ENCODE data around the gene RNF44. TPM values are rescaled to one million over a fixed set of nuclear protein-coding genes. Genes with fewer than 3 reads are reported as not detected.
A peak's percentile ranks its signal among the peaks of the same experiment; 100 is the strongest.
"Not testable (repeated sequence)": the region's sequence is repeated elsewhere in the genome, so short reads cannot be mapped to it uniquely, and the experiment has no call there.

Gene RNF44
- total and polyA plus RNA-seq, 4 donors, result 8.5 to 40.6 (median 18.3) TPM

- ATAC-seq (ENCODE audit: low FRiP score) (no peak), DNase-seq (no peak)
- Histone ChIP-seq H3K27ac (ENCODE audit: low read depth in 1 of 2, low read length in 2 of 2) (no peak overlapping the region), H3K27me3 (ENCODE audit: control insufficient read depth in 1 of 2, insufficient read depth in 2 of 2, low read length in 1 of 2) (no peaks in the 10 kb centered on the region), H3K4me3 (ENCODE audit: low read length in 2 of 2) (no peak overlapping the region), H3K4me1 (ENCODE audit: control insufficient read depth in 1 of 2, insufficient read depth in 2 of 2, low read length in 2 of 2) (no peaks in the 10 kb centered on the region), H3K9me3 (ENCODE audit: control insufficient read depth, low read length) (no peaks in the 10 kb centered on the region), H3K36me3 (ENCODE audit: control insufficient read depth in 1 of 2, insufficient read depth in 2 of 2, low read length in 1 of 2) (no peaks in the 10 kb centered on the region)
- 49 to 54% methylated on average over 5 of the region's 5 CpGs for WGBS, 2 donors
- intact Hi-C loops (cut with DNase I), result no loop called here
Observed at GRCh38 chr5:176559683-176560082, 22.5 kb upstream of the RNF44 start.

GRCh38 chr5:176557846-176558245, 20.6 kb upstream of the RNF44 start:
- no peaks in the 10 kb centered on the region for H3K36me3 ChIP-seq (ENCODE audit: control insufficient read depth in 1 of 2, insufficient read depth in 2 of 2, low read length in 1 of 2)
- intact Hi-C loops (cut with DNase I), result no loop called here
- peak in 1 of 2 donors; percentile 61 for DNase-seq
- no peak overlapping the region for H3K27ac ChIP-seq (ENCODE audit: low read depth in 1 of 2, low read length in 2 of 2)
- WGBS, 2 donors, result 94 to 98% methylated on average over 12 to 13 of the region's 13 CpGs
- H3K4me1 ChIP-seq (ENCODE audit: control insufficient read depth in 1 of 2, insufficient read depth in 2 of 2, low read length in 2 of 2), result no peaks in the 10 kb centered on the region
- H3K9me3 ChIP-seq (ENCODE audit: control insufficient read depth, low read length), result no peaks in the 10 kb centered on the region
- H3K4me3 ChIP-seq (ENCODE audit: low read length in 2 of 2), result no peak overlapping the region
- ATAC-seq (ENCODE audit: low FRiP score), result no peak
- no peaks in the 10 kb centered on the region for H3K27me3 ChIP-seq (ENCODE audit: control insufficient read depth in 1 of 2, insufficient read depth in 2 of 2, low read length in 1 of 2)

GRCh38 chr5:176553260-176554085, 16.3 kb upstream of the RNF44 start:
- Histone ChIP-seq H3K36me3 (ENCODE audit: control insufficient read depth in 1 of 2, insufficient read depth in 2 of 2, low read length in 1 of 2) (no peaks in the 10 kb centered on the region), H3K27me3 (ENCODE audit: control insufficient read depth in 1 of 2, insufficient read depth in 2 of 2, low read length in 1 of 2) (no peaks in the 10 kb centered on the region), H3K4me3 (ENCODE audit: low read length in 2 of 2) (no peak overlapping the region), H3K27ac (ENCODE audit: low read depth in 1 of 2, low read length in 2 of 2) (no peak overlapping the region), H3K4me1 (ENCODE audit: control insufficient read depth in 1 of 2, insufficient read depth in 2 of 2, low read length in 2 of 2) (no peaks in the 10 kb centered on the region), H3K9me3 (ENCODE audit: control insufficient read depth, low read length) (no peaks in the 10 kb centered on the region)
- 64% methylated on average over 18 of the region's 18 CpGs for WGBS, 2 donors
- intact Hi-C loops (cut with DNase I), result no loop called here
- DNase-seq (no peak), ATAC-seq (ENCODE audit: low FRiP score) (no peak)

GRCh38 chr5:176552332-176552869, 15.2 kb upstream of the RNF44 start:
- H3K4me1 ChIP-seq (ENCODE audit: control insufficient read depth in 1 of 2, insufficient read depth in 2 of 2, low read length in 2 of 2), result no peaks in the 10 kb centered on the region
- 79 to 83% methylated on average over 11 of the region's 11 CpGs for WGBS, 2 donors
- DNase-seq (no peak), ATAC-seq (ENCODE audit: low FRiP score) (no peak)
- no peak overlapping the region for H3K4me3 ChIP-seq (ENCODE audit: low read length in 2 of 2)
- no peaks in the 10 kb centered on the region for H3K27me3 ChIP-seq (ENCODE audit: control insufficient read depth in 1 of 2, insufficient read depth in 2 of 2, low read length in 1 of 2)
- no peaks in the 10 kb centered on the region for H3K9me3 ChIP-seq (ENCODE audit: control insufficient read depth, low read length)
- H3K36me3 ChIP-seq (ENCODE audit: control insufficient read depth in 1 of 2, insufficient read depth in 2 of 2, low read length in 1 of 2), result no peaks in the 10 kb centered on the region
- H3K27ac ChIP-seq (ENCODE audit: low read depth in 1 of 2, low read length in 2 of 2), result no peak overlapping the region
- intact Hi-C loops (cut with DNase I), result no loop called here

- ATAC-seq (ENCODE audit: low FRiP score); H3K4me1 ChIP-seq (ENCODE audit: control insufficient read depth in 1 of 2, insufficient read depth in 2 of 2, low read length in 2 of 2); H3K9me3 ChIP-seq (ENCODE audit: control insufficient read depth, low read length); H3K4me3 ChIP-seq (ENCODE audit: low read length in 2 of 2); H3K27me3 ChIP-seq (ENCODE audit: control insufficient read depth in 1 of 2, insufficient read depth in 2 of 2, low read length in 1 of 2); H3K36me3 ChIP-seq (ENCODE audit: control insufficient read depth in 1 of 2, insufficient read depth in 2 of 2, low read length in 1 of 2); H3K27ac ChIP-seq (ENCODE audit: low read depth in 1 of 2, low read length in 2 of 2); DNase-seq; intact Hi-C loops (cut with DNase I): not testable (repeated sequence)
- WGBS, 2 donors, result 86 to 88% methylated on average over 11 of the region's 11 CpGs
Observed at GRCh38 chr5:176550937-176551336, 13.7 kb upstream of the RNF44 start.

- Histone ChIP-seq H3K27me3 (ENCODE audit: control insufficient read depth in 1 of 2, insufficient read depth in 2 of 2, low read length in 1 of 2) (no peaks in the 10 kb centered on the region), H3K4me3 (ENCODE audit: low read length in 2 of 2) (no peak overlapping the region), H3K36me3 (ENCODE audit: control insufficient read depth in 1 of 2, insufficient read depth in 2 of 2, low read length in 1 of 2) (no peaks in the 10 kb centered on the region), H3K27ac (ENCODE audit: low read depth in 1 of 2, low read length in 2 of 2) (no peak overlapping the region), H3K4me1 (ENCODE audit: control insufficient read depth in 1 of 2, insufficient read depth in 2 of 2, low read length in 2 of 2) (no peaks in the 10 kb centered on the region), H3K9me3 (ENCODE audit: control insufficient read depth, low read length) (no peaks in the 10 kb centered on the region)
- WGBS, 2 donors, result 78 to 82% methylated on average over 13 to 16 of the region's 16 CpGs
- intact Hi-C loops (cut with DNase I), result no loop called here
- ATAC-seq (ENCODE audit: low FRiP score) (no peak), DNase-seq (no peak)
Observed at GRCh38 chr5:176550275-176550831, 13.2 kb upstream of the RNF44 start.

GRCh38 chr5:176549871-176550270, 12.7 kb upstream of the RNF44 start:
- DNase-seq (no peak), ATAC-seq (ENCODE audit: low FRiP score) (no peak)
- no peaks in the 10 kb centered on the region for H3K27me3 ChIP-seq (ENCODE audit: control insufficient read depth in 1 of 2, insufficient read depth in 2 of 2, low read length in 1 of 2)
- WGBS, 2 donors, result 86 to 91% methylated on average over 7 of the region's 7 CpGs
- no peak overlapping the region for H3K27ac ChIP-seq (ENCODE audit: low read depth in 1 of 2, low read length in 2 of 2)
- no peaks in the 10 kb centered on the region for H3K9me3 ChIP-seq (ENCODE audit: control insufficient read depth, low read length)
- intact Hi-C loops (cut with DNase I), result no loop called here
- H3K4me1 ChIP-seq (ENCODE audit: control insufficient read depth in 1 of 2, insufficient read depth in 2 of 2, low read length in 2 of 2), result no peaks in the 10 kb centered on the region
- H3K36me3 ChIP-seq (ENCODE audit: control insufficient read depth in 1 of 2, insufficient read depth in 2 of 2, low read length in 1 of 2), result no peaks in the 10 kb centered on the region
- no peak overlapping the region for H3K4me3 ChIP-seq (ENCODE audit: low read length in 2 of 2)

GRCh38 chr5:176548967-176549444, 11.8 kb upstream of the RNF44 start, which contains the start of gene CDHR2:
Gene CDHR2, plus strand, starts transcription at chr5:176549342. Its CDS starts 16,011 bp downstream, at chr5:176565353.
- no peaks in the 10 kb centered on the region for H3K9me3 ChIP-seq (ENCODE audit: control insufficient read depth, low read length)
- H3K4me1 ChIP-seq (ENCODE audit: control insufficient read depth in 1 of 2, insufficient read depth in 2 of 2, low read length in 2 of 2), result no peaks in the 10 kb centered on the region
- DNase-seq (no peak), ATAC-seq (ENCODE audit: low FRiP score) (no peak)
- 80 to 84% methylated on average over 18 of the region's 18 CpGs for WGBS, 2 donors
- no peaks in the 10 kb centered on the region for H3K36me3 ChIP-seq (ENCODE audit: control insufficient read depth in 1 of 2, insufficient read depth in 2 of 2, low read length in 1 of 2)
- intact Hi-C loops (cut with DNase I), result no loop called here
- H3K27me3 ChIP-seq (ENCODE audit: control insufficient read depth in 1 of 2, insufficient read depth in 2 of 2, low read length in 1 of 2), result no peaks in the 10 kb centered on the region
- H3K27ac ChIP-seq (ENCODE audit: low read depth in 1 of 2, low read length in 2 of 2), result no peak within 1 kb of the TSS
- H3K4me3 ChIP-seq (ENCODE audit: low read length in 2 of 2), result no peak within 1 kb of the TSS

Measured in aorta (tissue), 5 donors.